ENCODE data around the gene POMGNT2. TPM values are rescaled to one million over a fixed set of nuclear protein-coding genes. Genes with fewer than 3 reads are reported as not detected.
"Not testable (repeated sequence)": the region's sequence is repeated elsewhere in the genome, so short reads cannot be mapped to it uniquely, and the experiment has no call there.

Gene POMGNT2
- total RNA-seq, 1 donor from 2014 or later: 23.0 TPM

- intact Hi-C loops (cut with DNase I): no loop called here
- no peak for DNase-seq (ENCODE audit: missing footprints)
- ATAC-seq: no peak
Observed at GRCh38 chr3:43080726-43081568, 24.9 kb downstream of the POMGNT2 start.

GRCh38 chr3:43079536-43080332 is 26.1 kb downstream of the POMGNT2 start:
- ATAC-seq: no peak
- intact Hi-C loops (cut with DNase I): no loop called here

DNA sequence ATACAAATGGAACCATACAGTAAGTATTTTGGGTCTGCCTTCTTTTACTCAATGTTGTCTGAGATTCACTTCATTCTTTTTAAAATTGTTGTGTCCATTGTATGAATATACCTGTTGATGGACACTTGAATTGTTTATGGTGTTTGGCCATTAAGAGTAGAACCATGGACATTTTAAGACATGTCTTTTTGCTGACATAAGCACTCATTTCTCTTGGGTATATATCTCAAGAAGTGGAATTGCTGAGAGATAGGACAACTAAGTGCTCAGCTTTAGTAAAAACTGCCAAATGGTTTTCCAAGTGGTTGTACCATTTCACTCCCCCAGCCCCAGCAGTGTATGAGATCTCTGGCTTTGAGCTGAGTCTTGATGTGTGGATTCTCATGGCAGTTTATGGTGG is 28.2 kb downstream of the POMGNT2 start:
- DNase-seq (ENCODE audit: missing footprints) (no peak), ATAC-seq (no peak)
- intact Hi-C loops (cut with DNase I): no loop called here

More at GRCh38 chr3:43079536-43080332, 26.1 kb downstream of the POMGNT2 start:
- DNase-seq (ENCODE audit: missing footprints): no peak

DNA sequence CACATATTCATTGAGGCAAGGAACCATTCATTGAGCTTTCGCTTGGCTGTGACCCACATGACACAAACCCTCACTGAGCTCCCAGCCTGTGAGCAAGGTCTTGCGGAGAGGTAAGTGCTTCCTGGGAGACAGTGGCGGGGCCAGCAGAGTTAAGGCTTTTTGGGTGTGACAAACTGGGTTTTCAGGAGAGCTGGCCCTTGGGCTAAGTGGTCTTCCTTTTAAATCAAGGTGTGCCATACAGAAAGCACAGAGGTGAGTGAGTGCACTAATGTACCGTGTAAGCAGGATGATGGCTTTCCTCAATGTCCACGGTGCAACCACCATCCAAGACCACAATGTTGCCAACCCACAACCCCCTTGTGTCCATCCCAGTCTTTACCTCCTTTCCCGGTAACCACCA is 28.6 kb downstream of the POMGNT2 start:
- no peak for ATAC-seq
- no peak for DNase-seq (ENCODE audit: missing footprints)
- intact Hi-C loops (cut with DNase I): no loop called here

DNA sequence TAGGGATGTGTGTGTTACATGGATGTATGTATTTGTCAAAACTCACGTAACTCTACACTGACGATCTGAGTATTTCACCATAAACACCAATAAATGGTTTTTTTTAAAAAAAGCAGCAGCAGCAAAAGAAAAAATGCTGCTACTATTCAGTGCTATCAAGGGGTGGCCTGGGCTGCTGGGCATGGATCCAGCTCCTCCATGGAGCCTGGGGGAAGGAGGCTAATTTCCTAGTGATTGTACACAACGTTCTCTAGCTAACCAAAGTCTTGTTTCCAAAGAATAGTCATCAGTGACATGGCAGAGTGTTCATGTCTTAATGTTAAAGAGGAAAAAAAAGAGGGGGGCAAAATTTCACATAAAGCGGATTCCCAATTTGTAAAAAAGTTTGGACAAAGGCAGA is 29.0 kb downstream of the POMGNT2 start:
- DNase-seq (ENCODE audit: missing footprints): no peak
- intact Hi-C loops (cut with DNase I): no loop called here
- ATAC-seq: no peak

DNA sequence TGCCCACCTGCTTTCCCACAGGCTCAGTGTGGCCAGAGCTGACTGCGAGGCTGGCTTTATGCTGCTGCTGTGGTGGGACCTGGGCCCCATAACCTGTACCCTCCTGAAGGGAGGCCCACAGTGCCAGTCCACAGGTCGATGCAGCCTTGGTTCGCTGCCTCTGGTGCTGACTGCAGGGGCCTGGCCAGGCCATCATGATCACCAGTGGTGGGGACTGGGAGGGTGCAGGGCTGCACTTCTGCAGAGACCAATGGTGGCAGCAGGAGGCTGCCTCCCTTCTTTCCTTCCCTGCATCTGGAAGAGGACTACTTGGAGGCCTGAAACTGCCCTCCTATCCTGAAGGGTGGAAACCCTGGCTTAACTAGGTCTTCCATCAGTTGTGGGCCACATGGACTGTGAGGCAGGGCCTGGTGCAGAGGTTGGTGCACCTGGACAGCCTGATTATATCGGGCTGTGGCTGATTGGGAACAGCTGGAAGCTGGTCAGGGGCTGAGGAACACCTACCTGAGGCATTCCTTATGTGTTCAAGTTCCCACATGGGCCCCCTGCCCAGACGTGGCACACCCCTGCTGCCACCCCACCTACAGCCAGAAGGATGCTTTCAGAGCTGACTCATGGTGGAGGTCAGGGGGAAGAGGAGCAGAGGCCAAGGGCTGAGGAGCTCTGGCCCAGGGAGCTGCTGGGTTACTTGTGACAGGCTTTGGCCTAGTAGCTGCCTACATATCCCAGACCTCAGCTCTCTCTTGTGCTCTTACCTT is 29.8 kb downstream of the POMGNT2 start:
- intact Hi-C loops (cut with DNase I): no loop called here
- DNase-seq (ENCODE audit: missing footprints): no peak
- ATAC-seq: no peak

- intact Hi-C loops (cut with DNase I): no loop called here
- no peak for ATAC-seq
Observed at GRCh38 chr3:43074901-43075689, 30.8 kb downstream of the POMGNT2 start.

GRCh38 chr3:43074482-43074881 is 31.4 kb downstream of the POMGNT2 start:
- DNase-seq (ENCODE audit: missing footprints) (no peak), ATAC-seq (no peak)
- intact Hi-C loops (cut with DNase I): no loop called here

More at GRCh38 chr3:43074901-43075689, 30.8 kb downstream of the POMGNT2 start:
- no peak for DNase-seq (ENCODE audit: missing footprints)

DNA sequence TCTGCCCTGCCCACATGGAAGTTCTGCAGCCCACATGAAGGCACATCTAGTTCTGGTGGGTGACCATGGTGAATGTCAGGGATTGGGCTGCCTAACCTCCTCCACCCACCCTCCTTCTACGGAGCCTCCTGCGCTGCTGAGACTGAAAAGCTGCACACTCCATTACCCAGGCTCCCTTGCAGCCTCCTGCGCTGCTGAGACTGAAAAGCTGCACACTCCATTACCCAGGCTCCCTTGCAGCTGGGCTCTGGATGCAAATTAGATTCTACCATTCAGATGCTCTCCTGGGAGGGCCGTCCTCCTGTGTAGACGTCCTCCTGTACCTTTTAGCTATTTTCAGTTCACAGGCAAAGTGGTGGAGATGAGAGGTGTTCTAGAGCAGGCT is 32.1 kb downstream of the POMGNT2 start:
- intact Hi-C loops (cut with DNase I): no loop called here
- no peak for ATAC-seq
- no peak for DNase-seq (ENCODE audit: missing footprints)

- no peak for DNase-seq (ENCODE audit: missing footprints)
- intact Hi-C loops (cut with DNase I): no loop called here
- no peak for ATAC-seq
Observed at GRCh38 chr3:43073116-43073835, 32.6 kb downstream of the POMGNT2 start.

DNA sequence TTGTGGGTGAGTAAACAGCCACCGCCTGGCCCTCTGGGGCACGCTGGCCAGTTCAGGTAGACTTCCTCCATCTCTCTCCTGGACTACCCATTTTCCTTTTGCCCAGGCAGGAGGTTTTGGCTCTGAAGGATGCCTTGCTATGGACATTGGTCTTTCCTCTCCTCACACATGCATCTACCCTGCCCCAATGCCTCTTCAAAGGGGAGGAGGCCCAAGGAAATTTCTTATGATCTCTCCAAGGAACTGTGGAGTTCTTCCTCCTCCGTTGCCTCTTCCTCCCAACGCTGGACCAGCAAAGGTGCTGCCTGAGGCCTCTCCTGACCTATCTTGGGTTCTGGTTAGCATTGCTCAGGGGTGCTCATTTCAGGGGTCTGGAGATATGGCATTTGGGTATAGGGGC is 33.5 kb downstream of the POMGNT2 start:
- ATAC-seq: no peak
- no peak for DNase-seq (ENCODE audit: missing footprints)
- intact Hi-C loops (cut with DNase I): no loop called here

- intact Hi-C loops (cut with DNase I): no loop called here
- DNase-seq (ENCODE audit: missing footprints) (no peak), ATAC-seq (no peak)
Observed at GRCh38 chr3:43071313-43071893, 34.5 kb downstream of the POMGNT2 start.

GRCh38 chr3:43070670-43071069 is 35.2 kb downstream of the POMGNT2 start:
- DNase-seq (ENCODE audit: missing footprints); intact Hi-C loops (cut with DNase I); ATAC-seq: not testable (repeated sequence)

- ATAC-seq: no peak
- no peak for DNase-seq (ENCODE audit: missing footprints)
- intact Hi-C loops (cut with DNase I): no loop called here
Observed at GRCh38 chr3:43063114-43063513, 42.8 kb downstream of the POMGNT2 start.

- DNase-seq (ENCODE audit: missing footprints): no peak
- intact Hi-C loops (cut with DNase I): no loop called here
- peak; percentile 42 for ATAC-seq
Observed at GRCh38 chr3:43062564-43063040, 43.3 kb downstream of the POMGNT2 start.

DNA sequence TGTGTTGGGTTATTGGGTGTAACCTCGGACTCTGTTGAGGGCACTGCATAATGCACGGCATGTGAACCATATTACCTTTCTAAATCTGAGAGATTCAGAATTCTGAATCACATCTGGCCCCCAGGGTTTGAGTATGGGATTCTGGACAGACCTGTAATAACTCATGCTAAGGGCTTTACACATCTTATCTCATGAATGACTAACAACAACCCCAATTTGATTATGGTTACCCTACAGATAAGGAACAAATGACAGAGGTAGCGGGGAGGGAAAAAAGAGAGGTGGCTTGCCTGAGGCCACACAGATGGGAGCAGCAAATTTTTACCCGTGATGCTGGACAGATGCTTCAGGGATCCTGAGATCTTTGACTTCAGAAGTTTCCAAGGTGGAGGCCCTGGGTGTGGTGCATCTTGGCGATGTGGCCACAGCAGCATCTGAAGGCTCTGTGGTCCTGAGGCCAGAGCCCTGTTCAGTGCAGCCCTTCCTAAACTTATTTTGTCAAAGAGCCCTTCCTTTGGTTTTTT is 43.8 kb downstream of the POMGNT2 start:
- DNase-seq (ENCODE audit: missing footprints): no peak
- ATAC-seq: no peak
- intact Hi-C loops (cut with DNase I): no loop called here
